HCT116 (cell line): Measurements from ENCODE around the gene ZBBX.
A peak's percentile ranks its signal among the peaks of the same experiment; 100 is the strongest.

Experiments used
- EZH2 ChIP-seq: fragments of 200-600 bp; sonication (generic); IDR thresholded peaks from 2 replicates; pipeline ENCODE4 v1.6.1; 2017; ENCODE audit warnings: antibody characterized with exemption, mixed run types
- EZH2phosphoT487 ChIP-seq: fragments of 200-600 bp; IDR thresholded peaks from 2 replicates; pipeline ENCODE4 v1.6.1; 2018; ENCODE audit warnings: antibody characterized with exemption, borderline replicate concordance
- POLR2A ChIP-seq: IDR thresholded peaks from 2 replicates; pipeline ENCODE4 v1.7.0; 2011; ENCODE audit warnings: borderline replicate concordance; ENCODE audit not compliant: insufficient read depth, insufficient read length; ENCODE audit errors: extremely low read depth
- POLR2AphosphoS5 ChIP-seq: IDR thresholded peaks from 2 replicates; pipeline ENCODE4 v1.6.1; 2011; ENCODE audit warnings: mild to moderate bottlenecking, low read depth, low read length, moderate library complexity
- TCF7L2 ChIP-seq: IDR thresholded peaks from 2 replicates; pipeline ENCODE4 v1.7.0; 2011; ENCODE audit warnings: borderline replicate concordance, inconsistent platforms; ENCODE audit not compliant: insufficient read depth, insufficient read length; ENCODE audit errors: extremely low read depth
- YY1 ChIP-seq: IDR thresholded peaks from 2 replicates; pipeline ENCODE4 v1.6.1; 2011; ENCODE audit warnings: low read length, low read depth, moderate library complexity, mild to moderate bottlenecking; ENCODE audit not compliant: insufficient replicate concordance; ENCODE audit errors: extremely low read depth
- TF ChIP-seq, protein P1 (sequence below), 3 experiments: fragments of 200-600 bp in 1 of 3; sonication (generic) in 1 of 3; IDR thresholded peaks in 2 of 3; conservative IDR thresholded peaks in 1 of 3; 2 replicates each; pipeline ENCODE4 v1.5.1; 2012 to 2017; ENCODE audit warnings: low read depth in 2 of 3, low read length in 2 of 3, antibody characterized with exemption in 1 of 3, borderline replicate concordance in 1 of 3, control low read depth in 1 of 3, mild to moderate bottlenecking in 1 of 3, mixed read lengths in 1 of 3, mixed run types in 1 of 3, moderate library complexity in 1 of 3; ENCODE audit not compliant: insufficient read depth in 1 of 3
- TF ChIP-seq, protein P2 (sequence below): IDR thresholded peaks from 2 replicates; pipeline ENCODE4 v1.6.1; 2012; ENCODE audit warnings: low read depth
- TF ChIP-seq, protein P3 (sequence below): IDR thresholded peaks from 2 replicates; pipeline ENCODE4 v1.6.1; 2012
- TF ChIP-seq, protein P4 (sequence below): IDR thresholded peaks from 2 replicates; pipeline ENCODE4 v1.6.1; 2012

DNA sequence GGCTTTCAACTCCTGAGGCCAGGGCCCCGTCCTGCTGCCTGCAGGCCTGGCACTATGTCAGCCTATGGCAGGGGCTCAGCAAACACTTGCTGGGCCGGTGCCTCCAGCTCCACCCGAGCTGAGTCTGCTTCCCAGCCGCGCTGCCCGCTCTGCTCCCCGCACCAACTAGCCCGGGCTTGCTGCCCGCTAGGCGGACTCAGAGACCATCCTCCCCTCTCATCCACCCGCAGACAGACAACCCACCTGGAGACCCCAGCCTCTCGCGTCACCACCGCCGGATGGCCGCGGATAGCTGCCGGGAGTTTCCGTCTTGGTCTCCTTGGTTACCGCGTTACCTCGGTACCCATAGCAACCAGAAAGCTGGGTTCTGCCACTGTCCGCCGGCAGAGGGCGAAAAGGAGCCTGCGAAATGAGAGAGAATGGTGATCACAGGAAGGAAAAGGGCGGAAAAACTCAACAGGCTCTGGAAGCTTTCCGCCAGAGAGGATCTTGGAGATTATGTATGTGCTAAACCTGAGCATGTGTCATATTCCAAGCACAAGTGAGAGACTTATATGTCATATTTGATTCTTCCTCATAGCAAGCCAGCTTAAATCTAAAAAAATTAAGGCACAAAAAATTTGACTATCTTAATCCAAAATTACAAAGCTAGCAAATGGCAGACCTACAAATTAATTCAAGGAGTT lies at the start of gene ZBBX:
- TF ChIP-seq EZH2 (no peak), POLR2A (no peak), EZH2phosphoT487 (no peak), TCF7L2 (no peak), POLR2AphosphoS5 (no peak), YY1 (peak; percentile 80)
- TF ChIP-seq, protein P1, sequence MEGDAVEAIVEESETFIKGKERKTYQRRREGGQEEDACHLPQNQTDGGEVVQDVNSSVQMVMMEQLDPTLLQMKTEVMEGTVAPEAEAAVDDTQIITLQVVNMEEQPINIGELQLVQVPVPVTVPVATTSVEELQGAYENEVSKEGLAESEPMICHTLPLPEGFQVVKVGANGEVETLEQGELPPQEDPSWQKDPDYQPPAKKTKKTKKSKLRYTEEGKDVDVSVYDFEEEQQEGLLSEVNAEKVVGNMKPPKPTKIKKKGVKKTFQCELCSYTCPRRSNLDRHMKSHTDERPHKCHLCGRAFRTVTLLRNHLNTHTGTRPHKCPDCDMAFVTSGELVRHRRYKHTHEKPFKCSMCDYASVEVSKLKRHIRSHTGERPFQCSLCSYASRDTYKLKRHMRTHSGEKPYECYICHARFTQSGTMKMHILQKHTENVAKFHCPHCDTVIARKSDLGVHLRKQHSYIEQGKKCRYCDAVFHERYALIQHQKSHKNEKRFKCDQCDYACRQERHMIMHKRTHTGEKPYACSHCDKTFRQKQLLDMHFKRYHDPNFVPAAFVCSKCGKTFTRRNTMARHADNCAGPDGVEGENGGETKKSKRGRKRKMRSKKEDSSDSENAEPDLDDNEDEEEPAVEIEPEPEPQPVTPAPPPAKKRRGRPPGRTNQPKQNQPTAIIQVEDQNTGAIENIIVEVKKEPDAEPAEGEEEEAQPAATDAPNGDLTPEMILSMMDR (IDR thresholded peaks at IDR 0.05 in 2 of 3, conservative IDR thresholded peaks at IDR 0.05 in 1 of 3; ENCODE audit: borderline replicate concordance in 1 of 3, insufficient read depth in 1 of 3, low read depth in 2 of 3, low read length in 2 of 3), result peak; percentile 74 to 94 (median 88)
- TF ChIP-seq, protein P2, sequence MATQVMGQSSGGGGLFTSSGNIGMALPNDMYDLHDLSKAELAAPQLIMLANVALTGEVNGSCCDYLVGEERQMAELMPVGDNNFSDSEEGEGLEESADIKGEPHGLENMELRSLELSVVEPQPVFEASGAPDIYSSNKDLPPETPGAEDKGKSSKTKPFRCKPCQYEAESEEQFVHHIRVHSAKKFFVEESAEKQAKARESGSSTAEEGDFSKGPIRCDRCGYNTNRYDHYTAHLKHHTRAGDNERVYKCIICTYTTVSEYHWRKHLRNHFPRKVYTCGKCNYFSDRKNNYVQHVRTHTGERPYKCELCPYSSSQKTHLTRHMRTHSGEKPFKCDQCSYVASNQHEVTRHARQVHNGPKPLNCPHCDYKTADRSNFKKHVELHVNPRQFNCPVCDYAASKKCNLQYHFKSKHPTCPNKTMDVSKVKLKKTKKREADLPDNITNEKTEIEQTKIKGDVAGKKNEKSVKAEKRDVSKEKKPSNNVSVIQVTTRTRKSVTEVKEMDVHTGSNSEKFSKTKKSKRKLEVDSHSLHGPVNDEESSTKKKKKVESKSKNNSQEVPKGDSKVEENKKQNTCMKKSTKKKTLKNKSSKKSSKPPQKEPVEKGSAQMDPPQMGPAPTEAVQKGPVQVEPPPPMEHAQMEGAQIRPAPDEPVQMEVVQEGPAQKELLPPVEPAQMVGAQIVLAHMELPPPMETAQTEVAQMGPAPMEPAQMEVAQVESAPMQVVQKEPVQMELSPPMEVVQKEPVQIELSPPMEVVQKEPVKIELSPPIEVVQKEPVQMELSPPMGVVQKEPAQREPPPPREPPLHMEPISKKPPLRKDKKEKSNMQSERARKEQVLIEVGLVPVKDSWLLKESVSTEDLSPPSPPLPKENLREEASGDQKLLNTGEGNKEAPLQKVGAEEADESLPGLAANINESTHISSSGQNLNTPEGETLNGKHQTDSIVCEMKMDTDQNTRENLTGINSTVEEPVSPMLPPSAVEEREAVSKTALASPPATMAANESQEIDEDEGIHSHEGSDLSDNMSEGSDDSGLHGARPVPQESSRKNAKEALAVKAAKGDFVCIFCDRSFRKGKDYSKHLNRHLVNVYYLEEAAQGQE, result no peak
- TF ChIP-seq, protein P3, sequence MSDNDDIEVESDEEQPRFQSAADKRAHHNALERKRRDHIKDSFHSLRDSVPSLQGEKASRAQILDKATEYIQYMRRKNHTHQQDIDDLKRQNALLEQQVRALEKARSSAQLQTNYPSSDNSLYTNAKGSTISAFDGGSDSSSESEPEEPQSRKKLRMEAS, result peak; percentile 22; the same call in 1 of the 2 replicates
- TF ChIP-seq, protein P4, sequence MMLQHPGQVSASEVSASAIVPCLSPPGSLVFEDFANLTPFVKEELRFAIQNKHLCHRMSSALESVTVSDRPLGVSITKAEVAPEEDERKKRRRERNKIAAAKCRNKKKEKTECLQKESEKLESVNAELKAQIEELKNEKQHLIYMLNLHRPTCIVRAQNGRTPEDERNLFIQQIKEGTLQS, result no peak
